Endothelial cell of umbilical vein (primary cell): ENCODE data around the gene ZFR.

Source experiments
- CTCF ChIP-seq, 2 donors: IDR thresholded peaks; 1 replicate in 1 of 2; 2 replicates in 1 of 2; pipeline ENCODE4 v1.5.1; 2011; ENCODE audit warnings: low read length in 2 of 2, mild to moderate bottlenecking in 2 of 2, moderate library complexity in 2 of 2, control low read depth in 1 of 2, inconsistent platforms in 1 of 2, low read depth in 1 of 2; ENCODE audit not compliant: insufficient read depth in 1 of 2; ENCODE audit errors: extremely low read depth in 1 of 2
- EZH2 ChIP-seq: IDR thresholded peaks from 2 replicates; pipeline ENCODE4 v1.6.1; 2012; ENCODE audit warnings: borderline replicate concordance, low read depth, mild to moderate bottlenecking, moderate library complexity, low read length, inconsistent platforms; ENCODE audit not compliant: severe bottlenecking
- GATA2 ChIP-seq: IDR thresholded peaks from 2 replicates; pipeline ENCODE4 v1.7.0; 2011; ENCODE audit warnings: low read depth, mild to moderate bottlenecking, moderate library complexity, mixed read lengths, low read length; ENCODE audit not compliant: insufficient read length, insufficient read depth
- MAX ChIP-seq: IDR thresholded peaks from 2 replicates; pipeline ENCODE4 v1.6.1; 2011; ENCODE audit not compliant: insufficient read depth, insufficient read length
- POLR2A ChIP-seq: IDR thresholded peaks from 2 replicates; pipeline ENCODE4 v1.6.1; 2012; ENCODE audit warnings: low read depth, mild to moderate bottlenecking, control low read depth, low read length
- POLR2AphosphoS5 ChIP-seq: IDR thresholded peaks from 2 replicates; pipeline ENCODE4 v1.6.1; 2012; ENCODE audit warnings: low read depth, mild to moderate bottlenecking, control low read depth, low read length, moderate library complexity; ENCODE audit not compliant: insufficient read depth

- TF ChIP-seq CTCF (IDR thresholded peaks at IDR 0.05; ENCODE audit: extremely low read depth in 1 of 2, insufficient read depth in 1 of 2, low read depth in 1 of 2, low read length in 2 of 2): no peak
- no peak for TF ChIP-seq POLR2A
- TF ChIP-seq MAX: no peak
- no peak for TF ChIP-seq POLR2AphosphoS5
- TF ChIP-seq EZH2: no peak
- TF ChIP-seq GATA2: no peak
Observed at GRCh38 chr5:32307769-32308194, 136.8 kb downstream of the ZFR start.
